D341Med (cell line): Measurements from ENCODE around the gene C5AR1.
"Not testable (repeated sequence)": the region's sequence is repeated elsewhere in the genome, so short reads cannot be mapped to it uniquely, and the experiment has no call there.

Experiments used
- DNase-seq: peaks from one replicate; pipeline ENCODE4 v3.0.0; 2012; ENCODE audit warnings: low spot score

The C5AR1 gene

GRCh38 chr19:47365455-47365854 is 55.8 kb downstream of the C5AR1 start:
- not testable (repeated sequence) for DNase-seq

- DNase-seq = no peak
These were observed 60.5 kb downstream of the C5AR1 start for GRCh38 chr19:47370045-47370611.

GRCh38 chr19:47371261-47371660 is 61.6 kb downstream of the C5AR1 start:
- no peak for DNase-seq
